Endothelial cell of umbilical vein (primary cell): ENCODE results near the gene CASD1. TPM values are rescaled to one million over a fixed set of nuclear protein-coding genes. Genes with fewer than 3 reads are reported as not detected.

Experiments used
- BruUV-seq: library from RNA; stranded (reverse); fragments of 400-500 nt; replicated peaks from 2 replicates; lab custom pipeline; 2021; lab: Mats Ljungman, UMichigan
- CTCF ChIA-PET: fragments of 300-600, 350-600 bp; sonication (Branson Sonifier 250); formaldehyde crosslinking; loops from one replicate; lab custom pipeline; 2021; ENCODE audit warnings: antibody characterized with exemption, inconsistent platforms; lab: Charles Lee
- POLR2A ChIA-PET: fragments of 300-600, 350-600 bp; sonication (Branson Sonifier 250); formaldehyde crosslinking; loops from one replicate; lab custom pipeline; 2021; ENCODE audit warnings: antibody characterized with exemption, inconsistent platforms; lab: Charles Lee
- DNase-seq: peaks from one replicate; pipeline ENCODE4 v3.0.0-alpha.2; 2011; ENCODE audit warnings: low read depth, low spot score
- FAIRE-seq: peaks from 2 replicates; lab custom pipeline; 2011; peaks lifted over from hg19 to GRCh38; lab: Jason Lieb, UNC
- H2AFZ ChIP-seq: 2 replicates; pipeline ENCODE4 v1.6.0; 2012; ENCODE audit warnings: low read depth, low read length, control low read depth, inconsistent platforms
- H3K27ac ChIP-seq: 2 replicates; pipeline ENCODE4 v1.5.1; 2011; ENCODE audit warnings: low read depth, mild to moderate bottlenecking, control low read depth, low read length, moderate library complexity; ENCODE audit not compliant: insufficient read depth
- H3K27me3 ChIP-seq, 2 experiments: 2 replicates each; pipeline versions ENCODE4 v1.6.0 to v1.6.1; 2011; ENCODE audit warnings: low read length in 2 of 2, mixed read lengths in 1 of 2; ENCODE audit not compliant: control insufficient read depth in 2 of 2, insufficient read depth in 2 of 2
- H3K36me3 ChIP-seq, 2 experiments: 2 replicates in 1 of 2; 3 replicates in 1 of 2; pipeline ENCODE4 v1.5.1; 2011; ENCODE audit warnings: low read length in 2 of 2, mild to moderate bottlenecking in 1 of 2, moderate library complexity in 1 of 2; ENCODE audit not compliant: control insufficient read depth in 2 of 2, insufficient read depth in 2 of 2; ENCODE audit errors: extremely low read depth in 1 of 2
- H3K4me1 ChIP-seq: 3 replicates; pipeline ENCODE4 v1.5.1; 2011; ENCODE audit warnings: mild to moderate bottlenecking, low read length; ENCODE audit not compliant: control insufficient read depth, insufficient read depth; ENCODE audit errors: extremely low read depth
- H3K4me2 ChIP-seq: 2 replicates; pipeline ENCODE4 v1.6.1; 2011; ENCODE audit warnings: low read length, control low read depth, mixed read lengths; ENCODE audit not compliant: insufficient read depth
- H3K4me3 ChIP-seq, 3 experiments: fragments of 200-600 bp in 1 of 3; sonication (generic), shearing (Covaris generic) in 1 of 3; replicated peaks in 1 of 3; 2 replicates each; pipeline ENCODE4 v1.5.1; 2011 to 2016; ENCODE audit warnings: control low read depth in 3 of 3, low read length in 3 of 3, mild to moderate bottlenecking in 2 of 3, inconsistent platforms in 1 of 3, low read depth in 1 of 3, moderate library complexity in 1 of 3; ENCODE audit not compliant: insufficient read depth in 1 of 3
- H3K79me2 ChIP-seq: 2 replicates; pipeline ENCODE4 v1.6.0; 2012; ENCODE audit warnings: low read length, inconsistent platforms; ENCODE audit not compliant: control insufficient read depth, insufficient read depth
- H3K9ac ChIP-seq: replicated peaks from 2 replicates; pipeline ENCODE3; 2011; ENCODE audit warnings: low read length, control low read depth; ENCODE audit not compliant: insufficient read depth; ENCODE audit errors: extremely low read depth
- H3K9me1 ChIP-seq: replicated peaks from 3 replicates; pipeline ENCODE4 v1.6.0; 2011; ENCODE audit warnings: mild to moderate bottlenecking, low read length; ENCODE audit not compliant: control insufficient read depth, insufficient read depth; ENCODE audit errors: extremely low read depth
- H3K9me3 ChIP-seq: replicated peaks from 2 replicates; pipeline ENCODE4 v1.5.1; 2012; ENCODE audit warnings: low read length, inconsistent platforms; ENCODE audit not compliant: control insufficient read depth, insufficient read depth
- H4K20me1 ChIP-seq: replicated peaks from 2 replicates; pipeline ENCODE3; 2011; ENCODE audit warnings: mild to moderate bottlenecking, low read length; ENCODE audit not compliant: control insufficient read depth, insufficient read depth; ENCODE audit errors: extremely low read depth
- CTCF ChIP-seq, 2 donors: IDR thresholded peaks; 1 replicate in 1 of 2; 2 replicates in 1 of 2; pipeline ENCODE4 v1.5.1; 2011; ENCODE audit warnings: low read length in 2 of 2, mild to moderate bottlenecking in 2 of 2, moderate library complexity in 2 of 2, control low read depth in 1 of 2, inconsistent platforms in 1 of 2, low read depth in 1 of 2; ENCODE audit not compliant: insufficient read depth in 1 of 2; ENCODE audit errors: extremely low read depth in 1 of 2
- EZH2 ChIP-seq: IDR thresholded peaks from 2 replicates; pipeline ENCODE4 v1.6.1; 2012; ENCODE audit warnings: borderline replicate concordance, low read depth, mild to moderate bottlenecking, moderate library complexity, low read length, inconsistent platforms; ENCODE audit not compliant: severe bottlenecking
- FOS ChIP-seq: IDR thresholded peaks from 2 replicates; pipeline ENCODE4 v1.6.1; 2011; ENCODE audit warnings: mild to moderate bottlenecking, low read length, moderate library complexity, borderline replicate concordance; ENCODE audit not compliant: insufficient read depth
- GATA2 ChIP-seq: IDR thresholded peaks from 2 replicates; pipeline ENCODE4 v1.7.0; 2011; ENCODE audit warnings: low read depth, mild to moderate bottlenecking, moderate library complexity, mixed read lengths, low read length; ENCODE audit not compliant: insufficient read length, insufficient read depth
- JUN ChIP-seq: IDR thresholded peaks from 2 replicates; pipeline ENCODE4 v1.6.1; 2011; ENCODE audit warnings: borderline replicate concordance, low read depth; ENCODE audit not compliant: insufficient read length, insufficient read depth
- MAX ChIP-seq: IDR thresholded peaks from 2 replicates; pipeline ENCODE4 v1.6.1; 2011; ENCODE audit not compliant: insufficient read depth, insufficient read length
- MYC ChIP-seq: IDR thresholded peaks from one replicate; pipeline ENCODE4 v1.6.1; 2011; ENCODE audit warnings: mild to moderate bottlenecking, low read depth, low read length
- POLR2A ChIP-seq: IDR thresholded peaks from 2 replicates; pipeline ENCODE4 v1.6.1; 2012; ENCODE audit warnings: low read depth, mild to moderate bottlenecking, control low read depth, low read length
- POLR2AphosphoS5 ChIP-seq: IDR thresholded peaks from 2 replicates; pipeline ENCODE4 v1.6.1; 2012; ENCODE audit warnings: low read depth, mild to moderate bottlenecking, control low read depth, low read length, moderate library complexity; ENCODE audit not compliant: insufficient read depth
- dilution Hi-C: fragments of 300-500 bp; cut with MboI; formaldehyde crosslinking; loops from one replicate; pipeline ENCODE4 v1.15.0; 2019; ENCODE audit warnings: low sequenced_read_pairs; ENCODE audit not compliant: extremely low pct_ligation_motif_present
- intact Hi-C: fragments of 100-400 bp; cut with micrococcal nuclease; formaldehyde crosslinking; loops from one replicate; pipeline ENCODE4 v1.10.0; 2022
- polyA plus RNA-seq, 4 experiments: library from polyadenylated mRNA; depleted of rRNA in 3 of 4; stranded (reverse) in 3 of 4; unstranded in 1 of 4; fragments of >200 nt; gene quantifications; 2 replicates each; pipeline versions ENCODE4 v1.2.1 to v1.2.3, GENCODE V29; 2011 to 2012; ENCODE audit warnings: missing spikeins in 1 of 4
- total RNA-seq: library from RNA; stranded (reverse); gene quantifications from 2 replicates; pipeline ENCODE4 v1.2.3, GENCODE V29; 2021

CASD1 gene
- total and polyA plus RNA-seq, 2 donors (not counting 3 experiments of a cell fraction or from before 2014, with no cell fraction given) = 8.6 to 16.0 TPM

GRCh38 chr7:94595717-94596116, 86.1 kb downstream of the CASD1 start:
- Histone ChIP-seq H3K4me2 (no peak overlapping the region), H3K27ac (no peak overlapping the region), H2AFZ (no peak overlapping the region), H4K20me1 (no peaks in the 10 kb centered on the region), H3K4me3 (no peak overlapping the region), H3K4me1 (no peaks in the 10 kb centered on the region), H3K27me3 (no peaks in the 10 kb centered on the region), H3K9ac (no peak overlapping the region), H3K36me3 (peaks cover 0 to 2% of the 10 kb centered on the region in 2 experiments), H3K79me2 (no peaks in the 10 kb centered on the region), H3K9me3 (no peaks in the 10 kb centered on the region), H3K9me1 (no peaks in the 10 kb centered on the region)
- BruUV-seq = no TSS peak
- intact Hi-C loops = no loop called here
- TF ChIP-seq GATA2 (no peak), FOS (no peak), MYC (no peak), MAX (no peak), EZH2 (no peak), POLR2AphosphoS5 (no peak), POLR2A (no peak), CTCF (IDR thresholded peaks at IDR 0.05; ENCODE audit: extremely low read depth in 1 of 2, insufficient read depth in 1 of 2, low read depth in 1 of 2, low read length in 2 of 2) (no peak), JUN (no peak)
- ChIA-PET CTCF (interaction anchor here (1.5 kb wide), 1 partner anchor 30 kb away, joined by 4 read pairs; no protein-coding TSS in a partner anchor), POLR2A (no interaction called here)
- DNase-seq (no peak), FAIRE-seq (no peak)
- dilution Hi-C loops = no loop called here
